GM20431 (cell line): ENCODE measurements around the gene FAM72A.
"Not testable (repeated sequence)": the region's sequence is repeated elsewhere in the genome, so short reads cannot be mapped to it uniquely, and the experiment has no call there.

Source experiments
- in situ Hi-C: fragments of 300-500 bp; cut with MseI, MboI; formaldehyde crosslinking; loops from one replicate; pipeline ENCODE4 v1.15.0; 2020; ENCODE audit warnings: low sequenced_read_pairs; ENCODE audit not compliant: unreplicated experiment

The FAM72A gene

GRCh38 chr1:206218285-206218684 is 15.6 kb upstream of the FAM72A start:
- in situ Hi-C loops, result not testable (repeated sequence)

- in situ Hi-C loops, result not testable (repeated sequence)
Observed at GRCh38 chr1:206215600-206216392, 13.2 kb upstream of the FAM72A start.

- in situ Hi-C loops, result not testable (repeated sequence)
Observed at GRCh38 chr1:206210802-206211201, 8.2 kb upstream of the FAM72A start.

DNA sequence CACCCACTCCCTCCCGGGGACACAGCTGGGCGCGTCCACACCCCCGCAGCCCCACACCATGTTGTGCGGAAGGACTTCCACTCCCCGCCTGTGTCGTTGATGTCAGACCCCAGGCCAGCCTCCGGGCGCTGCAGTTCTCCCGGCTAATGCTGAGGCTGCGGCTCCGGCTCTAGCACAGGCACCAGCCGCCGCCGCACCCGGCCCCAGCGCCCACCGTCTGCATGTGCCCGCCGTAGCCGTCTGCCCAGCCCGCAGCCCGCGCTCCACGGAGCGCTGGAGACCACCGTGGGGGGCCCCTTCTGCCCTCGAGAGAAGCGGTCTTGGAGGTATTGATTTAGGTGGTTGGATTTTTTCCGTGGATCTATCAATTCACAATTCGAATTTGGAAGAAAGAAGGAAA is 2.9 kb upstream of the FAM72A start:
- in situ Hi-C loops, result not testable (repeated sequence)

- in situ Hi-C loops, result not testable (repeated sequence)
Observed at GRCh38 chr1:206204871-206205270, 2.2 kb upstream of the FAM72A start.

DNA sequence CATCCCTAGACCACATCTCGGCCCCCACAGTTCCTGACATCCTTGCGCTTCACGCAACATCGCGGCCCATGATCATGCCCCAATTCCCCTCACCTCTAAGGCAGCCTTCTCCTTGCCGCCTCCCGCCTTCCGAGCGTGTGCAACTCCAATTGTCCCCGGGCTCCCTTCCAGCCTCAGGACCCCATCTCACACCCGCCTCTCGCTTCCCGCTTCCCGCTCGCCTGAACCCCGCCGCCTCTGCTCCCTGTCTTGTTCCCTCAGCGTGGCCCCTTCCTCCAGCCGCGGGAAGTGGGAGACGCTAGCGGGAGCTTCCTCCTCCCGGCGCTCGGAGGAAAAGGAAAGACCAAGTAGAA is 1.5 kb upstream of the FAM72A start:
- in situ Hi-C loops, result not testable (repeated sequence)

DNA sequence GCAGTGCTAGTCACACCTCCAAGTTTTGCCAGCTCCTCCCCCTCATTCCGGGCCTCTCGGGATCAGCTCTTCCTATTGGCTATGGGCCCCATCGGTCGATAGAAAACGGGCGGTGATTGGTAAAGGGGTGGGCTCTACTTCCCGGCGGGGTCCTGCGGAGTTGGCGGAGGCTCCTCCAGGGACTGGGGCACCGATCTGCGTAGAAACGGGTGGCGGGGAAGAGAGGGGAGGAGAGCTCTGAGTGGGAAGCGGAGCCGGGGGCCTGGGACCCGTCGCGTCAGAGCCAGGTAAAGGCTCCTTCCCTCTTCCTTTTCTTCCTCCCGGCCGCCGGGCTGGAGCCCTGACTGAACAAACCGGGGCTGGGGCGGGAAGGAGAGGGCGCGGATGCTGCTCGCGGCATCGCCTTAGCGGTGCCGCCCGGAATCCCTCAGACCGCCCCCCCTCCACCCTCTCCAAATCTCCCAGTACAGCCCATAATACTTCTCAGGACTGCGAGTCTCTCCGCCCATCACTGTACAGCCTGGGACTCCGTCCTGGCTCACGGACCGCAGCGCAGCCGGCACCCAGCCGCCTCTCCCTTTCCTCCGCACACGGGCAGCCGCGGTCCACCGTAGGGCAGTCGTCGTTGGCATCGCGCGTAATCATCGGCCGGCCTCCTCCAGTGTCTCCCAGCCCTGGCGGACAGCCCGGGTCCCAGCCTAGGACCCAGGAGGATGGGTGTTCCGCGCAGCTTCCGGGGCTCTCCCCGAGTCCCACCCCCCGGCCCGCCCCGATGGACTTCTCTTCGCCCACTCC is 922 bp upstream of the FAM72A start, which contains the start of gene SRGAP2:
TSS of gene SRGAP2 (plus strand) at position 178 of the 795 bp plus-strand sequence. CDS start 2,430 bp downstream, outside the sequence.
- in situ Hi-C loops, result not testable (repeated sequence)

GRCh38 chr1:206196748-206197424 is 5.8 kb downstream of the FAM72A start:
- in situ Hi-C loops, result not testable (repeated sequence)

DNA sequence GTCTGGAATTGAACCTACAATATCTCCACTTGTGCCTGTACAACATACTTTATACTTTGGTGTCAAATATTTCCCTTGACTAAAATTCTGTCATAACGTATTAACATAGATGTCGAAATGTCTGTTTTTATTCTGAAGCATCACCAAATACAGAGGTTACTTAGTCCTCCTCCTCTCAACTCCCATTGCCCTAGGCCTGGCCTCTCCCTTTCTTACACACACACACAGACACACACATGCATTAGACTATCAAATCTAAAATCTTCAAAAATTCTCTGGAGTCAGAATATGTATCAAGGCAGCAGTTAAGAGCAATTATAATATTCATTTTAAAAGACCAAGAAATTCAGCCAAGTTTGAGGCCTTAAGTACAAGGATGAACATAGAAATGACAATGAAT is 7.5 kb downstream of the FAM72A start:
- in situ Hi-C loops, result not testable (repeated sequence)

DNA sequence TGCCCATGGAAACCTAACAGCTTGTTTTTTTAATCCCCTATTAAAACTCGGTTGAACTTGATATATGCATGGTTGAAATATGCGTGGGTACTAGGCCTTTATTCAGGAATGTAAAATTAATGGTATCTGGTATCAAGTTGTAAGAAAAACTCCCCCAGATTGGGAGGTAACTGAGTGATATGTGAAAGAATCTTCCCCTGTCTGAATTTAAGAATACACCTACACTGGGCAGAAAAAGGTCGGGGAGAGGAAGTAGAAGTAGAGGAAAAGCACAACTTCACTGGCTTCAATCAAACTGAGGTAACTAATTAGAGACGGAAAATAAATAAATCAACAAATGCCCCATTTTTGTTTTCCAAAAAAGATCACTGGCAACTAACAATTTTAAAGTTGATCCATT is 15.8 kb downstream of the FAM72A start:
- in situ Hi-C loops, result not testable (repeated sequence)

GRCh38 chr1:206185778-206186177 is 16.9 kb downstream of the FAM72A start:
- in situ Hi-C loops, result not testable (repeated sequence)

DNA sequence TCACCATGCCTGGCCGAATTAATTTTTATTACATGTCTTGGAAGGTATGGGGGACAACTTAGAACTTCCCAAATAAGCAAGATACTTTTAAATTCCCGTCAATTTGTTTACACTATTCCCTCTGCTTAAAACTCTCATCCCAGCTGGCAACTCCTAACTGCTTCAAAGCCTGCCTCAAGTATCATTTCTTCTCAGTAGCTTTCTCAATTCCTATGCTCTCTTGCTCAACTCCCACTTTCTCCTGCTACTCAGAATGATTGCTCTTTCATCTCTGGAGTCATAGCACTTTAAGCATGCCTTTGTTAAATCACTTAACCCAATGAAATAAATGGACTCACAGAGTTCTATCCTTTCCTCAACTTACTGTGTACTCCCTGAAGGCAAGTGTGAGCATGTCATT is 18.9 kb downstream of the FAM72A start:
- in situ Hi-C loops, result not testable (repeated sequence)

DNA sequence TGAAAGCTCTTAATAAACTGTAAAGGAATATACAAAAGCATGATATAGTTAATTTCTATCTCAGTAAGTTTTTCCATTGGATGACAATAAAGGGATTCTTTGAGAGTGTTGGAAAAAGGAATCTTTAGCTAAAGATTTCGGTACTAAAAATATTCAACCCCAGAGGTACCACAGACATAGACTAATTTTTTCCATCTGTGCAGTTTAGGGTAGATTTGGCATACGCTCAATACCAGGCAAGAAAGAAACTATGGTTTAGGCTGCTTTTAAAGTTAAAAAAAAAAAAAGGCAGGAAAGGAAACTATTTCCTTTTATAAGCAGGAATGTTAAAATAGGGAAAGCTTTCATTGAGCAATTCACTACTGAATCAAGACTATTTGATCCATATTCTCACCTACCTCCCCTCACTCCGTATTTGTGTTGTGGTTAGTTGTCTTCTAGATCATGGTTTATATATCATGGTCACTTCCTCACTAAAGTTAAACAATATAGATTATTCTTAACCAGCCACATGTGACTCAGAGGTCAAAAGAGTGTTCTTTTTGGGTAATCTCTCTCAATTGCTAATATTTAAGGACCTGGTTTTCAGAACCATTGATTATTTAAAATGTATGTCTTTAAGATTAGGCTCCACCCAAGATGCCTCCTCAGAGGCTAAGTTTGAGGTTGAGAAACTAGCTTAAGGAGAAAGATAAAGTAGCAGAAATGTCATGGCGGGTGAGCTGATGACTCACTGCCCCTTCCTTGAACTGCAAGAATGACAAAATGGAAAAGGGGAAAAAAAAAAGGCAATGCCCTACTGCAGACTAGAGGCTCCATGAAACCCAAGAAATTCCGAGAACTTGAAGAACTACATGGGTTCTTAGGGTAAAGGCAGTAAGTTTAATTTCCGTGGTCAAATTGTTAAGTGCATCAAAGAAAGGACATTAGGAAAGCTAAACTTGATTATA is 20.0 kb downstream of the FAM72A start:
- in situ Hi-C loops, result not testable (repeated sequence)

- in situ Hi-C loops, result not testable (repeated sequence)
Observed at GRCh38 chr1:206179666-206180065, 23.0 kb downstream of the FAM72A start.

- in situ Hi-C loops, result not testable (repeated sequence)
Observed at GRCh38 chr1:206178061-206178989, 24.3 kb downstream of the FAM72A start.

DNA sequence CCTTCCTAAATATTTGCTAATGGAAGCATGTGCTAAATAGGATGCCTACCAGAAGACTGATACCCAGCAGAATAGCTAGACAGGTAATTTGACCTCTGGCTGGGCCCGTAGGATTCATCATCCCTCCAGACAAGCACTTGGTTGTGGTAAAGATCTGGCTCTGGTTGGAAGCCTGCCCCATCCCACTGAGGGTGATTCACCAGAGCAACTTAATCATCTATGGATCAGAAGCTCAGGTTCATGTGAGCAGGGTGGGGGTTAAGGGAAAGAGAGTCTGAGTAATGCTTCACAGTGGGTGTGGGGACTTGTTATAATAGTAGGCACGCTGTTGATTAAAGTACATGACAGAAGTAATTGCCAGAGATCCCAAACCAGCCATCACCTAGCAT is 26.5 kb downstream of the FAM72A start:
- in situ Hi-C loops, result not testable (repeated sequence)

DNA sequence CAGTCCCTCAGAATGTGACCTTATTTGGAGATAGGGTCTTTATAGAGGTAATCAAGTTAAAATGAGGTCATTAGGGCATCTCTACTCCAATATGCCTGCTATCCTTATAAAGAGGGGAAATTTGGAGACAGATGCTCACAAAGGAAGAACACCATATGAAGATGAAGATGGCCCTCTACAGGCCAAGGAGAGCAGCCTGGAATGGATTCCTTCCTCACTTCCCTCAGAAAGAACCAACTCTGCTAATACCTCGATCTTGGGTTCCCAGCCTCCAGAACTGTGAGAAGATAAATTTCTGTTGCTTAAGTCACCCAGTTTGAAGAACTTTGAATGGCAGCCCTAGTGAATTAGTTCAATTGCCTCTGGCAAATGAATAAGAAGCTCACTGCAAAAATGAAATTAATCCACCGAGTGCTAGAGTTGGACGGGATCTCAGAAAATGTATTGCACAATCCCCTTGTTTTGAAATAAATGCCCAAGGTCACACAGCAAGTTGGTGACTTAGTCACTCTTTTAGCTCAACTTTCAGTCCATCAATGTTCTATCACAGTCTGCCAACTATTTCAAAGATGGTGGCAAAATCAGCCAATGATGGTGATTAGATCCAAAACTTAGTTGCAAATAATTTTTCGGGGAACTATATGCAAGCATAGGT is 27.1 kb downstream of the FAM72A start:
- in situ Hi-C loops, result not testable (repeated sequence)
